Neural cell (in vitro differentiated cells): ENCODE measurements around the gene DSCAML1.

ENCODE experiments used
- CTCF ChIP-seq: fragments of 450-650 bp; IDR thresholded peaks from 2 replicates; pipeline ENCODE4 v1.5.1; 2014; ENCODE audit warnings: antibody characterized with exemption, mild to moderate bottlenecking, moderate library complexity; ENCODE audit not compliant: poor library complexity, severe bottlenecking
- EP300 ChIP-seq: fragments of 450-650 bp; conservative IDR thresholded peaks from 2 replicates; pipeline ENCODE4 v1.6.1; 2014; ENCODE audit warnings: antibody characterized with exemption, mild to moderate bottlenecking, moderate library complexity; ENCODE audit not compliant: poor library complexity, severe bottlenecking
- EZH2 ChIP-seq: fragments of 200-600, 300-800 bp; shearing (Covaris generic), sonication (generic); IDR thresholded peaks from 2 replicates; pipeline ENCODE4 v1.6.1; 2014; ENCODE audit warnings: antibody characterized with exemption, low read length, borderline replicate concordance, mild to moderate bottlenecking; ENCODE audit not compliant: insufficient read depth, poor library complexity, severe bottlenecking
- MXI1 ChIP-seq: fragments of 450-650 bp; conservative IDR thresholded peaks from 2 replicates; pipeline ENCODE4 v1.6.1; 2014; ENCODE audit warnings: antibody characterized with exemption, mild to moderate bottlenecking; ENCODE audit not compliant: poor library complexity, severe bottlenecking
- POLR2AphosphoS5 ChIP-seq: IDR thresholded peaks from 2 replicates; pipeline ENCODE4 v1.6.1; 2012
- RAD21 ChIP-seq: fragments of 450-650 bp; conservative IDR thresholded peaks from 2 replicates; pipeline ENCODE4 v1.6.1; 2014; ENCODE audit warnings: antibody characterized with exemption, mild to moderate bottlenecking, moderate library complexity
- REST ChIP-seq: IDR thresholded peaks from 2 replicates; pipeline ENCODE4 v1.6.1; 2012; ENCODE audit warnings: borderline replicate concordance

- TF ChIP-seq EP300 (no peak), CTCF (no peak), EZH2 (no peak), REST (no peak), POLR2AphosphoS5 (no peak), RAD21 (no peak), MXI1 (no peak)
Measured at GRCh38 chr11:117781627-117782026, 15.4 kb downstream of the DSCAML1 start.
